Stimulated activated CD8-positive, alpha-beta memory T cell treated with anti-CD3 and anti-CD28 coated beads, Interleukin-15, amount 100 ng/mL, for 48 hours (primary cell): ENCODE results near the gene FXYD2.
"Not testable (repeated sequence)": the region's sequence is repeated elsewhere in the genome, so short reads cannot be mapped to it uniquely, and the experiment has no call there.

ENCODE experiments used
- DNase-seq, 2 donors: peaks; one replicate each; pipeline ENCODE4 v3.0.0-alpha.2; 2020; ENCODE audit warnings: low read depth in 2 of 2

FXYD2 gene

GRCh38 chr11:117824571-117825537 lies at the start of gene FXYD2:
Gene FXYD2 (minus strand): TSS chr11:117824744. CDS start chr11:117824678, 66 bp downstream.
- no peak for DNase-seq

GRCh38 chr11:117873828-117874125 lies 49.2 kb upstream of the FXYD2 start:
- no peak for DNase-seq

- DNase-seq, result no peak
Observed at GRCh38 chr11:117872975-117873827, 48.7 kb upstream of the FXYD2 start.

- DNase-seq, result no peak
Observed at GRCh38 chr11:117872420-117872961, 47.9 kb upstream of the FXYD2 start.

GRCh38 chr11:117871784-117872183 lies 47.2 kb upstream of the FXYD2 start:
- no peak for DNase-seq

GRCh38 chr11:117871160-117871559 lies 46.6 kb upstream of the FXYD2 start:
- DNase-seq, result no peak

- no peak for DNase-seq
Observed at GRCh38 chr11:117870103-117870952, 45.8 kb upstream of the FXYD2 start.

GRCh38 chr11:117869604-117870003 lies 45.1 kb upstream of the FXYD2 start:
- DNase-seq, result no peak

- DNase-seq, result no peak
Observed at GRCh38 chr11:117868815-117869561, 44.4 kb upstream of the FXYD2 start.

- no peak for DNase-seq
Observed at GRCh38 chr11:117868088-117868487, 43.5 kb upstream of the FXYD2 start.

GRCh38 chr11:117866526-117866925 lies 42.0 kb upstream of the FXYD2 start:
- no peak for DNase-seq

- DNase-seq, result not testable (repeated sequence)
Observed at GRCh38 chr11:117865546-117865945, 41.0 kb upstream of the FXYD2 start.

GRCh38 chr11:117863383-117863782 lies 38.8 kb upstream of the FXYD2 start:
- DNase-seq, result no peak

- no peak for DNase-seq
Observed at GRCh38 chr11:117862753-117863152, 38.2 kb upstream of the FXYD2 start.

- no peak for DNase-seq
Observed at GRCh38 chr11:117862019-117862725, 37.6 kb upstream of the FXYD2 start.

GRCh38 chr11:117861151-117862018 lies 36.8 kb upstream of the FXYD2 start:
- no peak for DNase-seq

- no peak for DNase-seq
Observed at GRCh38 chr11:117860139-117860538, 35.6 kb upstream of the FXYD2 start.

GRCh38 chr11:117859488-117860112 lies 35.1 kb upstream of the FXYD2 start:
- DNase-seq, result no peak

- no peak for DNase-seq
Observed at GRCh38 chr11:117859061-117859460, 34.5 kb upstream of the FXYD2 start.
